H9 (cell line): Measurements from ENCODE around the gene ANKRD30A. TPM values are rescaled to one million over a fixed set of nuclear protein-coding genes. Genes with fewer than 3 reads are reported as not detected.

ENCODE experiments used
- DNase-seq: peaks from one replicate; pipeline ENCODE4 v3.0.0-alpha.2; 2017
- H2AFZ ChIP-seq: one replicate; pipeline ENCODE4 v1.6.1; 2013; ENCODE audit warnings: mild to moderate bottlenecking, low read length, control low read depth, moderate library complexity
- H2AK5ac ChIP-seq: 2 replicates; pipeline ENCODE4 v1.6.1; 2013; ENCODE audit warnings: low read length, control low read depth, mixed read lengths; ENCODE audit not compliant: insufficient read length
- H2BK120ac ChIP-seq: one replicate; pipeline ENCODE4 v1.6.1; 2013; ENCODE audit warnings: low read depth, mild to moderate bottlenecking, low read length, control low read depth, inconsistent platforms; ENCODE audit not compliant: poor library complexity, severe bottlenecking
- H2BK12ac ChIP-seq: 2 replicates; pipeline ENCODE4 v1.6.1; 2013; ENCODE audit warnings: low read length, control low read depth, mixed read lengths, low read depth; ENCODE audit not compliant: insufficient read length
- H2BK15ac ChIP-seq: 2 replicates; pipeline ENCODE4 v1.6.1; 2013; ENCODE audit warnings: low read depth, low read length, control low read depth
- H2BK20ac ChIP-seq: one replicate; pipeline ENCODE4 v1.6.1; 2013; ENCODE audit warnings: low read depth, mild to moderate bottlenecking, low read length, control low read depth, inconsistent platforms; ENCODE audit not compliant: poor library complexity, severe bottlenecking
- H2BK5ac ChIP-seq: 2 replicates; pipeline ENCODE4 v1.6.1; 2013; ENCODE audit warnings: low read length, control low read depth, mixed read lengths; ENCODE audit not compliant: insufficient read length
- H3K14ac ChIP-seq: 2 replicates; pipeline ENCODE4 v1.6.1; 2013; ENCODE audit warnings: low read length, control low read depth; ENCODE audit not compliant: insufficient read depth
- H3K18ac ChIP-seq: 2 replicates; pipeline ENCODE4 v1.6.1; 2013; ENCODE audit warnings: low read depth, mild to moderate bottlenecking, mixed read lengths, low read length, control low read depth; ENCODE audit not compliant: insufficient read length
- H3K23ac ChIP-seq: 2 replicates; pipeline ENCODE4 v1.6.1; 2013; ENCODE audit warnings: low read length, control low read depth, mixed read lengths, low read depth; ENCODE audit not compliant: insufficient read length
- H3K23me2 ChIP-seq: 2 replicates; pipeline ENCODE4 v1.6.1; 2013; ENCODE audit warnings: low read depth, mild to moderate bottlenecking, mixed read lengths, low read length, control low read depth; ENCODE audit not compliant: insufficient read length, poor library complexity, severe bottlenecking
- H3K27ac ChIP-seq: 2 replicates; pipeline ENCODE4 v1.5.1; 2013; ENCODE audit warnings: low read length, control low read depth, mixed read lengths, low read depth; ENCODE audit not compliant: insufficient read length
- H3K27me3 ChIP-seq: 2 replicates; pipeline ENCODE4 v1.6.1; 2013; ENCODE audit warnings: low read length, control low read depth, inconsistent platforms; ENCODE audit not compliant: insufficient read depth
- H3K4ac ChIP-seq: 2 replicates; pipeline ENCODE4 v1.6.1; 2013; ENCODE audit warnings: low read depth, mild to moderate bottlenecking, control low read depth, inconsistent platforms, low read length, moderate library complexity
- H3K4me1 ChIP-seq: 2 replicates; pipeline ENCODE4 v1.6.1; 2013; ENCODE audit warnings: low read length, control low read depth, inconsistent platforms; ENCODE audit not compliant: insufficient read depth
- H3K4me2 ChIP-seq: 2 replicates; pipeline ENCODE4 v1.6.1; 2013; ENCODE audit warnings: low read length, control low read depth, mixed read lengths; ENCODE audit not compliant: insufficient read length, insufficient read depth
- H3K56ac ChIP-seq: 2 replicates; pipeline ENCODE4 v1.6.1; 2013; ENCODE audit warnings: low read depth, mild to moderate bottlenecking, mixed read lengths, low read length, control low read depth; ENCODE audit not compliant: insufficient read length
- H3K79me1 ChIP-seq: 2 replicates; pipeline ENCODE4 v1.6.1; 2013; ENCODE audit warnings: low read depth, mild to moderate bottlenecking, moderate library complexity, low read length, control low read depth, inconsistent platforms; ENCODE audit not compliant: insufficient read depth, poor library complexity, severe bottlenecking
- H3K79me2 ChIP-seq: 2 replicates; pipeline ENCODE4 v1.6.1; 2013; ENCODE audit warnings: low read length, control low read depth, inconsistent platforms; ENCODE audit not compliant: insufficient read depth
- H3K9ac ChIP-seq: 2 replicates; pipeline ENCODE4 v1.6.1; 2013; ENCODE audit warnings: low read length, control low read depth, mixed read lengths; ENCODE audit not compliant: insufficient read length; ENCODE audit errors: extremely low read depth
- H3K9me3 ChIP-seq: one replicate; pipeline ENCODE4 v1.6.1; 2013; ENCODE audit warnings: low read depth, low read length, inconsistent platforms; ENCODE audit not compliant: control insufficient read depth
- H3T11ph ChIP-seq: one replicate; pipeline ENCODE4 v1.6.1; 2013; ENCODE audit warnings: mild to moderate bottlenecking, low read length, control low read depth, inconsistent platforms
- H4K20me1 ChIP-seq: one replicate; pipeline ENCODE4 v1.6.1; 2013; ENCODE audit not compliant: control insufficient read depth, insufficient read length, insufficient read depth
- H4K5ac ChIP-seq: 2 replicates; pipeline ENCODE4 v1.6.1; 2013; ENCODE audit warnings: low read depth, mild to moderate bottlenecking, mixed read lengths, low read length, control low read depth; ENCODE audit not compliant: insufficient read length
- H4K8ac ChIP-seq: replicated peaks from 2 replicates; pipeline ENCODE4 v1.6.1; 2013; ENCODE audit warnings: low read length, control low read depth, mixed read lengths, low read depth; ENCODE audit not compliant: insufficient read length
- H4K91ac ChIP-seq: 2 replicates; pipeline ENCODE4 v1.6.1; 2013; ENCODE audit warnings: low read depth, mild to moderate bottlenecking, moderate library complexity, mixed read lengths, low read length, control low read depth; ENCODE audit not compliant: insufficient read length
- H3K27ac Mint-ChIP-seq, 3 experiments: 2 replicates in 2 of 3; 3 replicates in 1 of 3; pipeline ENCODE4 v1.8.0; 2020 to 2021; ENCODE audit warnings: mixed read lengths in 3 of 3, mild to moderate bottlenecking in 1 of 3, moderate library complexity in 1 of 3
- H3K27me3 Mint-ChIP-seq: 2 replicates; pipeline ENCODE4 v1.8.0; 2021; ENCODE audit warnings: low read depth, mild to moderate bottlenecking, moderate library complexity, mixed read lengths
- H3K36me3 Mint-ChIP-seq, 3 experiments: 2 replicates in 2 of 3; 3 replicates in 1 of 3; pipeline ENCODE4 v1.8.0; 2020 to 2021; ENCODE audit warnings: low read depth in 3 of 3, mixed read lengths in 3 of 3; ENCODE audit not compliant: insufficient read depth in 1 of 3
- H3K4me1 Mint-ChIP-seq, 2 experiments: 2 replicates each; pipeline ENCODE4 v1.8.0; 2020; ENCODE audit warnings: mixed read lengths in 2 of 2
- H3K4me3 Mint-ChIP-seq, 2 experiments: 2 replicates in 1 of 2; 3 replicates in 1 of 2; pipeline ENCODE4 v1.8.0; 2020 to 2021; ENCODE audit warnings: mild to moderate bottlenecking in 2 of 2, mixed read lengths in 2 of 2, moderate library complexity in 1 of 2
- H3K9me3 Mint-ChIP-seq, 2 experiments: 2 replicates in 1 of 2; 3 replicates in 1 of 2; pipeline ENCODE4 v1.8.0; 2020; ENCODE audit warnings: mild to moderate bottlenecking in 2 of 2, mixed read lengths in 2 of 2, moderate library complexity in 1 of 2
- CTCF ChIP-seq: fragments of 200-600 bp; sonication (generic); conservative IDR thresholded peaks from 3 replicates; pipeline ENCODE4 v1.8.0; 2021; ENCODE audit warnings: antibody characterized with exemption, mild to moderate bottlenecking
- WGBS: extraction: QIAGEN DNeasy Blood & Tissue Kit; methylation state at CpG from one replicate; pipeline ENCODE4 v1.1.7; 2013; ENCODE audit warnings: missing lambda C conversion rate, low lambda C conversion rate, mixed read lengths; ENCODE audit not compliant: insufficient read length; ENCODE audit errors: extremely low coverage; 5-methylcytosine and 5-hydroxymethylcytosine counted together
- total RNA-seq: library from RNA; stranded (reverse); gene quantifications from 2 replicates; pipeline ENCODE4 v1.2.1, GENCODE V29; 2021

Gene ANKRD30A
- total RNA-seq, 1 experiment from 2014 or later = not detected

GRCh38 chr10:37225163-37225562 is 99.8 kb downstream of the ANKRD30A start:
- Mint-ChIP-seq H3K4me1 (no peaks in the 10 kb centered on the region), H3K9me3 (peaks cover 62 to 67% of the 10 kb centered on the region in 2 experiments), H3K36me3 (peaks cover 0 to 13% (median 0%) of the 10 kb centered on the region in 3 experiments; a peak in 3 of 7 replicates), H3K27ac (no peak overlapping the region), H3K4me3 (no peak overlapping the region), H3K27me3 (no peaks in the 10 kb centered on the region; the same call in 1 of the 2 replicates)
- H3K14ac ChIP-seq = no peak overlapping the region
- no peaks in the 10 kb centered on the region for H3K79me2 ChIP-seq
- H3T11ph ChIP-seq = no peak overlapping the region
- no peak for DNase-seq
- H3K4ac ChIP-seq = no peak overlapping the region
- no peak overlapping the region for H2BK5ac ChIP-seq
- no peaks in the 10 kb centered on the region for H4K20me1 ChIP-seq
- no peak overlapping the region for H2AK5ac ChIP-seq
- H3K23ac ChIP-seq = no peak overlapping the region
- H3K18ac ChIP-seq = no peak overlapping the region
- peaks cover 33% of the 10 kb centered on the region for H3K9me3 ChIP-seq
- no peaks in the 10 kb centered on the region for H3K4me1 ChIP-seq
- H3K27ac ChIP-seq = no peak overlapping the region
- no peak overlapping the region for H2BK20ac ChIP-seq
- no peak overlapping the region for H4K5ac ChIP-seq
- no peak overlapping the region for H4K8ac ChIP-seq
- H2BK12ac ChIP-seq = no peak overlapping the region
- WGBS = no CpG with 5 or more reads among the region's 2 CpGs
- H2BK15ac ChIP-seq = no peak overlapping the region
- H4K91ac ChIP-seq = no peak overlapping the region
- H3K27me3 ChIP-seq = no peaks in the 10 kb centered on the region
- H2AFZ ChIP-seq = no peak overlapping the region
- H3K23me2 ChIP-seq = no peaks in the 10 kb centered on the region
- H3K4me2 ChIP-seq = no peak overlapping the region
- H3K56ac ChIP-seq = no peak overlapping the region
- no peak for TF ChIP-seq CTCF
- H3K9ac ChIP-seq = no peak overlapping the region
- H3K79me1 ChIP-seq = no peaks in the 10 kb centered on the region
- H2BK120ac ChIP-seq = no peak overlapping the region
